K562 (cell line): ENCODE measurements around the gene PFN3. TPM values are rescaled to one million over a fixed set of nuclear protein-coding genes. Genes with fewer than 3 reads are reported as not detected.

Experiments used
- ARID1B ChIP-seq: fragments of 450-650 bp; IDR thresholded peaks from 2 replicates; pipeline ENCODE4 v1.6.1; 2016; ENCODE audit warnings: antibody characterized with exemption, mild to moderate bottlenecking, inconsistent platforms
- ATF1 ChIP-seq, 2 experiments: fragments of 450-650 bp in 1 of 2; IDR thresholded peaks; 2 replicates each; pipeline ENCODE4 v1.6.1; 2016; ENCODE audit warnings: missing compliant biosample characterization in 1 of 2, missing genetic modification characterization in 1 of 2
- C11orf30 ChIP-seq: fragments of 450-650 bp; IDR thresholded peaks from 2 replicates; pipeline ENCODE4 v1.6.1; 2016; ENCODE audit warnings: low read depth, mild to moderate bottlenecking
- PCBP1 ChIP-seq: fragments of 200-400 bp; formaldehyde crosslinking; IDR thresholded peaks from 2 replicates; pipeline ENCODE4 v1.6.1; 2018; ENCODE audit warnings: mild to moderate bottlenecking, low read depth, low read length; ENCODE audit not compliant: poor library complexity, severe bottlenecking
- SAFB ChIP-seq: fragments of 200-400 bp; formaldehyde crosslinking; IDR thresholded peaks from 2 replicates; pipeline ENCODE4 v1.6.1; 2017; ENCODE audit warnings: low read depth, low read length, borderline replicate concordance
- TFAM ChIP-seq: fragments of 250-450 bp; sonication (Bioruptor Pico); conservative IDR thresholded peaks from 2 replicates; pipeline ENCODE4 v1.5.0; 2021; ENCODE audit warnings: mild to moderate bottlenecking, moderate library complexity
- polyA plus RNA-seq, 8 experiments: library from polyadenylated mRNA; depleted of rRNA in 4 of 8; stranded (reverse) in 5 of 8; unstranded in 3 of 8; fragments of >200 nt; fragmentation: Nextera tagmentation in 2 of 8; fragmentation: Illumina TruSeq in 1 of 8; extraction: Ambion mirVana in 2 of 8; extraction: Trizol in 1 of 8; gene quantifications; 2 replicates each; pipeline versions ENCODE4 v1.2.1 to v1.2.3, GENCODE V29; 2011 to 2014; ENCODE audit warnings: inconsistent platforms in 1 of 8, missing spikeins in 1 of 8
- total RNA-seq, 7 experiments: library from RNA; depleted of rRNA in 6 of 7; stranded (reverse); fragments of >200 nt in 6 of 7; fragmentation: Illumina TruSeq in 2 of 7; extraction: Trizol in 2 of 7; gene quantifications; 2 replicates each; pipeline versions ENCODE4 v1.2.1 to v1.2.3, GENCODE V29; 2011 to 2021; ENCODE audit warnings: low replicate concordance in 1 of 7
- TF ChIP-seq, protein P1 (sequence below): fragments of 250-450 bp; sonication (Bioruptor Pico); IDR thresholded peaks from 2 replicates; pipeline ENCODE4 v1.9.0; 2021; ENCODE audit warnings: mild to moderate bottlenecking, inconsistent platforms
- TF ChIP-seq, protein P2 (sequence below): fragments of 450-650 bp; formaldehyde crosslinking; IDR thresholded peaks from 2 replicates; pipeline ENCODE4 v1.4.0; 2020; ENCODE audit warnings: mild to moderate bottlenecking, moderate library complexity
- TF ChIP-seq, protein P3 (sequence below): fragments of 450-650 bp; IDR thresholded peaks from 2 replicates; pipeline ENCODE4 v1.6.1; 2016; ENCODE audit warnings: low read depth
- TF ChIP-seq, protein P4 (sequence below): sonication (generic); formaldehyde crosslinking; IDR thresholded peaks from 2 replicates; pipeline ENCODE4 v1.8.1; 2023; ENCODE audit warnings: mild to moderate bottlenecking, missing genetic modification reagents
- TF ChIP-seq, protein P5 (sequence below): fragments of 450-650 bp; IDR thresholded peaks from one replicate; pipeline ENCODE4 v1.6.1; 2018; ENCODE audit warnings: mild to moderate bottlenecking, moderate library complexity; ENCODE audit not compliant: partially characterized antibody

Gene PFN3
- total and polyA plus RNA-seq, 9 of the 15 experiments (the other 6 are each of a cell fraction or from before 2014, with no cell fraction given) = not detected

DNA sequence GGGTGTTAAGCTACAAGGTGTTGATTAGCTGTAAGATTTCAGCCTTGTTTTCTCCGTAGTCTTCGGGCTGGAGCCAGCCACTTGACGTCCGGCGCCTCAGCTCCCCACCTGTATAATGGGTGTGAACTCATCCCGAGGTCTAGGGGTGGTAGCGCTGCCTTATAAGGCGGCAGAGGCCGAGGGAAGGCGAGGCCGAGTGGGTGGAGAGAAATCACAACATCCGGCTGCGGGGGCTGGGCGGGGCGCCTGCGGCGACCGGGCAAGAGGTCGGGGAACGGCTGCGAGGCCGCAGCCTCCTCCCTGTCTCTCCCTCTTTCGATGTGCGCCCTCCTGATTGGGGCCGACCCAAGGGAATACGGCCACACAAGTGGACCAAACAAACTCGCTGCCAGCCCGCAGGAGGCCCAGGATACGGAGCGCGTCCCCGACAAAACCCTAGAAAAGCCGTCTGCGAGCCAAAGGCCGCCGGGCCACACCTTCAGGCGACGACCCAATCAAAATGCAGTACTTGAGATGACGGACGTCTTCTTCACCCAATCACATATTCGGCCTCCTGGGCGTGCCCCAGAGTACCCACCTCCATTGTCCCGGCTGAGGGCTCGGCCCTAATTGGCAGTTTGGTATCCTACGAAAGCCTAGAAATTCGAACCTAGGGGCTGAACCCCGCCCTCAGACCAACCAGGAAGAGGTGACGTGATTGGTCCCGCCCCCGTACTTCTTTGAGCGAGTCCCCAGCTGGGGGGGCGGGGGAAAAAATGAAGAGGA lies 25.5 kb upstream of the PFN3 start (continued):
- TF ChIP-seq, protein P1, sequence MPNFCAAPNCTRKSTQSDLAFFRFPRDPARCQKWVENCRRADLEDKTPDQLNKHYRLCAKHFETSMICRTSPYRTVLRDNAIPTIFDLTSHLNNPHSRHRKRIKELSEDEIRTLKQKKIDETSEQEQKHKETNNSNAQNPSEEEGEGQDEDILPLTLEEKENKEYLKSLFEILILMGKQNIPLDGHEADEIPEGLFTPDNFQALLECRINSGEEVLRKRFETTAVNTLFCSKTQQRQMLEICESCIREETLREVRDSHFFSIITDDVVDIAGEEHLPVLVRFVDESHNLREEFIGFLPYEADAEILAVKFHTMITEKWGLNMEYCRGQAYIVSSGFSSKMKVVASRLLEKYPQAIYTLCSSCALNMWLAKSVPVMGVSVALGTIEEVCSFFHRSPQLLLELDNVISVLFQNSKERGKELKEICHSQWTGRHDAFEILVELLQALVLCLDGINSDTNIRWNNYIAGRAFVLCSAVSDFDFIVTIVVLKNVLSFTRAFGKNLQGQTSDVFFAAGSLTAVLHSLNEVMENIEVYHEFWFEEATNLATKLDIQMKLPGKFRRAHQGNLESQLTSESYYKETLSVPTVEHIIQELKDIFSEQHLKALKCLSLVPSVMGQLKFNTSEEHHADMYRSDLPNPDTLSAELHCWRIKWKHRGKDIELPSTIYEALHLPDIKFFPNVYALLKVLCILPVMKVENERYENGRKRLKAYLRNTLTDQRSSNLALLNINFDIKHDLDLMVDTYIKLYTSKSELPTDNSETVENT = peak; percentile 30; the same call in 1 of the 2 replicates
- no peak for TF ChIP-seq ATF1 (CRISPR knock-in tag; IDR thresholded peaks at IDR 0.05)
- TF ChIP-seq ATF1 (tag; IDR thresholded peaks at IDR 0.05) = peak; percentile 95
- TF ChIP-seq SAFB = no peak
- TF ChIP-seq, protein P2, sequence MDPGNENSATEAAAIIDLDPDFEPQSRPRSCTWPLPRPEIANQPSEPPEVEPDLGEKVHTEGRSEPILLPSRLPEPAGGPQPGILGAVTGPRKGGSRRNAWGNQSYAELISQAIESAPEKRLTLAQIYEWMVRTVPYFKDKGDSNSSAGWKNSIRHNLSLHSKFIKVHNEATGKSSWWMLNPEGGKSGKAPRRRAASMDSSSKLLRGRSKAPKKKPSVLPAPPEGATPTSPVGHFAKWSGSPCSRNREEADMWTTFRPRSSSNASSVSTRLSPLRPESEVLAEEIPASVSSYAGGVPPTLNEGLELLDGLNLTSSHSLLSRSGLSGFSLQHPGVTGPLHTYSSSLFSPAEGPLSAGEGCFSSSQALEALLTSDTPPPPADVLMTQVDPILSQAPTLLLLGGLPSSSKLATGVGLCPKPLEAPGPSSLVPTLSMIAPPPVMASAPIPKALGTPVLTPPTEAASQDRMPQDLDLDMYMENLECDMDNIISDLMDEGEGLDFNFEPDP (CRISPR knock-in tag) = peak; percentile 72; the same call in 1 of the 2 replicates
- TF ChIP-seq C11orf30 = no peak
- peak; percentile 13; the same call in 1 of the 2 replicates for TF ChIP-seq ARID1B
- peak; percentile 34 for TF ChIP-seq PCBP1
- TF ChIP-seq, protein P3, sequence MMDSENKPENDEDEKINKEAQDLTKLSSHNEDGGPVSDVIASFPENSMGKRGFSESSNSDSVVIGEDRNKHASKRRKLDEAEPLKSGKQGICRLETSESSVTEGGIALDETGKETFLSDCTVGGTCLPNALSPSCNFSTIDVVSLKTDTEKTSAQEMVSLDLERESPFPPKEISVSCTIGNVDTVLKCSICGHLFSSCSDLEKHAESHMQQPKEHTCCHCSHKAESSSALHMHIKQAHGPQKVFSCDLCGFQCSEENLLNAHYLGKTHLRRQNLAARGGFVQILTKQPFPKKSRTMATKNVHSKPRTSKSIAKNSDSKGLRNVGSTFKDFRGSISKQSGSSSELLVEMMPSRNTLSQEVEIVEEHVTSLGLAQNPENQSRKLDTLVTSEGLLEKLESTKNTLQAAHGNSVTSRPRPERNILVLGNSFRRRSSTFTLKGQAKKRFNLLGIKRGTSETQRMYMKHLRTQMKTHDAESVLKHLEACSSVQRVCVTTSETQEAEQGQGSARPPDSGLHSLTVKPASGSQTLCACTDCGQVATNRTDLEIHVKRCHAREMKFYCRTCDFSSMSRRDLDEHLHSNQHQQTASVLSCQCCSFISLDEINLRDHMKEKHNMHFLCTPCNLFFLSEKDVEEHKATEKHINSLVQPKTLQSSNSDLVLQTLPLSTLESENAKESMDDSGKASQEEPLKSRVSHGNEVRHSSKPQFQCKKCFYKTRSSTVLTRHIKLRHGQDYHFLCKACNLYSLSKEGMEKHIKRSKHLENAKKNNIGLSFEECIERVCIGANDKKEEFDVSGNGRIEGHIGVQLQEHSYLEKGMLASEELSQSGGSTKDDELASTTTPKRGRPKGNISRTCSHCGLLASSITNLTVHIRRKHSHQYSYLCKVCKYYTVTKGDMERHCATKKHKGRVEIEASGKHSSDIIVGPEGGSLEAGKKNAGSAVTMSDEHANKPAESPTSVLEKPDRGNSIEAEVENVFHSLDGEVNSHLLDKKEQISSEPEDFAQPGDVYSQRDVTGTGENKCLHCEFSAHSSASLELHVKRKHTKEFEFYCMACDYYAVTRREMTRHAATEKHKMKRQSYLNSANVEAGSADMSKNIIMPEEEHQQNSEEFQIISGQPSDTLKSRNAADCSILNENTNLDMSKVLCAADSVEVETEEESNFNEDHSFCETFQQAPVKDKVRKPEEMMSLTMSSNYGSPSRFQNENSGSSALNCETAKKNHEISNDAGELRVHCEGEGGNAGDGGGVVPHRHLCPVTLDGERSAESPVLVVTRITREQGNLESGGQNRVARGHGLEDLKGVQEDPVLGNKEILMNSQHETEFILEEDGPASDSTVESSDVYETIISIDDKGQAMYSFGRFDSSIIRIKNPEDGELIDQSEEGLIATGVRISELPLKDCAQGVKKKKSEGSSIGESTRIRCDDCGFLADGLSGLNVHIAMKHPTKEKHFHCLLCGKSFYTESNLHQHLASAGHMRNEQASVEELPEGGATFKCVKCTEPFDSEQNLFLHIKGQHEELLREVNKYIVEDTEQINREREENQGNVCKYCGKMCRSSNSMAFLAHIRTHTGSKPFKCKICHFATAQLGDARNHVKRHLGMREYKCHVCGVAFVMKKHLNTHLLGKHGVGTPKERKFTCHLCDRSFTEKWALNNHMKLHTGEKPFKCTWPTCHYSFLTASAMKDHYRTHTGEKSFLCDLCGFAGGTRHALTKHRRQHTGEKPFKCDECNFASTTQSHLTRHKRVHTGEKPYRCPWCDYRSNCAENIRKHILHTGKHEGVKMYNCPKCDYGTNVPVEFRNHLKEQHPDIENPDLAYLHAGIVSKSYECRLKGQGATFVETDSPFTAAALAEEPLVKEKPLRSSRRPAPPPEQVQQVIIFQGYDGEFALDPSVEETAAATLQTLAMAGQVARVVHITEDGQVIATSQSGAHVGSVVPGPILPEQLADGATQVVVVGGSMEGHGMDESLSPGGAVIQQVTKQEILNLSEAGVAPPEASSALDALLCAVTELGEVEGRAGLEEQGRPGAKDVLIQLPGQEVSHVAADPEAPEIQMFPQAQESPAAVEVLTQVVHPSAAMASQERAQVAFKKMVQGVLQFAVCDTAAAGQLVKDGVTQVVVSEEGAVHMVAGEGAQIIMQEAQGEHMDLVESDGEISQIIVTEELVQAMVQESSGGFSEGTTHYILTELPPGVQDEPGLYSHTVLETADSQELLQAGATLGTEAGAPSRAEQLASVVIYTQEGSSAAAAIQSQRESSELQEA = no peak; the same call in 1 of the 2 replicates
- TF ChIP-seq, protein P4, sequence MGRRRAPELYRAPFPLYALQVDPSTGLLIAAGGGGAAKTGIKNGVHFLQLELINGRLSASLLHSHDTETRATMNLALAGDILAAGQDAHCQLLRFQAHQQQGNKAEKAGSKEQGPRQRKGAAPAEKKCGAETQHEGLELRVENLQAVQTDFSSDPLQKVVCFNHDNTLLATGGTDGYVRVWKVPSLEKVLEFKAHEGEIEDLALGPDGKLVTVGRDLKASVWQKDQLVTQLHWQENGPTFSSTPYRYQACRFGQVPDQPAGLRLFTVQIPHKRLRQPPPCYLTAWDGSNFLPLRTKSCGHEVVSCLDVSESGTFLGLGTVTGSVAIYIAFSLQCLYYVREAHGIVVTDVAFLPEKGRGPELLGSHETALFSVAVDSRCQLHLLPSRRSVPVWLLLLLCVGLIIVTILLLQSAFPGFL = no peak
- no peak for TF ChIP-seq TFAM (CRISPR knock-in tag)
- TF ChIP-seq, protein P5, sequence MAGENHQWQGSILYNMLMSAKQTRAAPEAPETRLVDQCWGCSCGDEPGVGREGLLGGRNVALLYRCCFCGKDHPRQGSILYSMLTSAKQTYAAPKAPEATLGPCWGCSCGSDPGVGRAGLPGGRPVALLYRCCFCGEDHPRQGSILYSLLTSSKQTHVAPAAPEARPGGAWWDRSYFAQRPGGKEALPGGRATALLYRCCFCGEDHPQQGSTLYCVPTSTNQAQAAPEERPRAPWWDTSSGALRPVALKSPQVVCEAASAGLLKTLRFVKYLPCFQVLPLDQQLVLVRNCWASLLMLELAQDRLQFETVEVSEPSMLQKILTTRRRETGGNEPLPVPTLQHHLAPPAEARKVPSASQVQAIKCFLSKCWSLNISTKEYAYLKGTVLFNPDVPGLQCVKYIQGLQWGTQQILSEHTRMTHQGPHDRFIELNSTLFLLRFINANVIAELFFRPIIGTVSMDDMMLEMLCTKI = no peak
